HG03442 (cell line): Measurements from ENCODE around the gene ENOX1.

ENCODE experiments used
- ATAC-seq: cut with Tn5 transposase; IDR thresholded peaks from one replicate; pipeline ENCODE4 v1.9.1; 2021; ENCODE audit warnings: mild to moderate bottlenecking, moderate library complexity; ENCODE audit not compliant: unreplicated experiment

Gene ENOX1

DNA sequence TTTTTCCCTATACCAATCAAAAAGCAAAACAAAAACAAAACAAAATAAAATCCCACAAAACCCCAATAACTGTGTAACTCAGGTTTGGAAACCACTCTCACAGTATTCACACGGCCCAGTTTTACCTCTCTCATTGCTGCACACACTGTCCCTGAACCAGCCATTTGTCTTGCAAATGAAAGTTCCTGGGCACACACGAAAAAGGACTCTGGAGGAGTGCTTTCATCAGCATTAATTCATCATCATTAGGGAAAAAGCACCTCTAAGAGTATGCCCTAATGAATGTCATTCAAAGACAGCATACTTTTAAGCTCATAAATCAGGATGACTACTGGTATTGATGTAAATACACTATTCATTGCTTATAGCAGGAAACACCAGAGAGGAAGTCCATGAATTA, 457.1 kb downstream of the ENOX1 start:
- ATAC-seq = no peak

DNA sequence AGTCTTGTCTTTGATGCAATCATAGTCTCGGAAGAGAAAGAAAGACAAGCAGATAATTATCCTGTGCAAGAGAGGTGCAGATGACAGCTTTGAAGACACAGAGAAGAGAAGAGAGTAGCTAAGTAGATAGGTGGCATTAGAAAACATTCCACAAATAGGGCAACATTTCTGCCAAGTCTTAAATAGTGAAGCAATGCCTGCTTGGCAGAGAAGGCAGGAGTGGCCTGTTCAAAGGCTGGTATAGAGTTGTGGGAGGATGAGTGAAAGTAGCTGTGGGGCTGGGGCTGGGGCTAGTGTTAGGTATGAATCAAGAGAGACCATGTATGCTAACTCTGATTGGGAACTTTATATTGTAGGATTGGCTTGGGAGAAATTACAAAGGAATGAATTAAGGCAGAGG, 457.9 kb downstream of the ENOX1 start:
- ATAC-seq = no peak

DNA sequence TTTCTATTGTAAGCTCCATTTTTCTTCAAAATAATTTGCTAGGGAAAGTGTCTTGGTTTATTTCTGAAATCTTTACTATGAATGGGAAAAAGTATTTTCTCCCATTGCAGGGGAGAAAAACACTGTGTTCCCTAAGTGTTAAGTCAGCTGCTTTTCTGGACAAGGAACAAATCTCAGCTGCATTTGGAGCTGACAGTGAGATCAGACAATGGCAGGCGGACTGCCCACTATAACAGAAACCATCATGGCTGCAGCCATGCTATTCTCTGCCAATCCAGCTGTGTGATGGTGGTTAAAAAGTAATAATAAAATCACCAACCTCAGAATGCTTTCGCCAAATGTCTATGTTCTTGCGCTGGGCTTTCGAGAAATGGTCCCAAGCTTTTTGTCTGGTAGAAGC, 460.7 kb downstream of the ENOX1 start:
- no peak for ATAC-seq

DNA sequence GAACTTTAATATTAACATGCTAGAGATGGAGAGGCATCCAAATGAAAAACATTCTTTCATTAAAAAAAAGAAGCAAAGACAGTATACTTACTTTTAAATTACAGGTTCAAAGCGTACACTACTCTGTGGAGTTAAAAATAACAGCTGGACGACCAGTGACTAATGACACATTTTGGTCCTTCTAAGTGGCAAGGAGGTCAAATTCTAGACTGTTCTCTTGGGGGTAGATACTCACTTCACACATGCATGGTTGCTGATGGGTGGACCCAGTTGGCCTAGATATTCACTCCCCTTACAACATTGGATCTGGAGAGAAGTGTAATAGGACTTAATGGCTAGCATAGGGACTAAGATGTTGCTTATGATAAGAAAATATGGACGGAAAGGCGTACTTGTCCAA, 461.1 kb downstream of the ENOX1 start:
- ATAC-seq = no peak

DNA sequence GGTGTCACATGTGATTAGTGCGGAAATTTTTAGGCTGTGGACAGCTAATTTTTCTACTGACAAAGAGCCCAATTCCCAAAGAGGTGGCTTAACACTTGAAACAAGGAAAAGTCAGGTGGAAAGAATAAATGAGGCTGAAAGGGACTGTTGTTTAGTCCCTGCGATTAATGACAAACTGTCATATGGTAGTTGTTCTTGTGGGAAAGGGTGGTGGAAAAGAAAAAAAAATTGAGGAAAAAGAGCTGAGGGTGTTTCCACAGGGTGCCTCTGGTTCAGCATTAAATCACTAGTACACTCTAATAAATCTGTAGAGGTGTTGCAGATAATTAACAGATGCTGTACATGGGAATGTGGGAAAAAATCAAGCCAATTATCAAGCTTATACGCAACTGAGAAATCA, 462.6 kb downstream of the ENOX1 start:
- ATAC-seq = no peak

DNA sequence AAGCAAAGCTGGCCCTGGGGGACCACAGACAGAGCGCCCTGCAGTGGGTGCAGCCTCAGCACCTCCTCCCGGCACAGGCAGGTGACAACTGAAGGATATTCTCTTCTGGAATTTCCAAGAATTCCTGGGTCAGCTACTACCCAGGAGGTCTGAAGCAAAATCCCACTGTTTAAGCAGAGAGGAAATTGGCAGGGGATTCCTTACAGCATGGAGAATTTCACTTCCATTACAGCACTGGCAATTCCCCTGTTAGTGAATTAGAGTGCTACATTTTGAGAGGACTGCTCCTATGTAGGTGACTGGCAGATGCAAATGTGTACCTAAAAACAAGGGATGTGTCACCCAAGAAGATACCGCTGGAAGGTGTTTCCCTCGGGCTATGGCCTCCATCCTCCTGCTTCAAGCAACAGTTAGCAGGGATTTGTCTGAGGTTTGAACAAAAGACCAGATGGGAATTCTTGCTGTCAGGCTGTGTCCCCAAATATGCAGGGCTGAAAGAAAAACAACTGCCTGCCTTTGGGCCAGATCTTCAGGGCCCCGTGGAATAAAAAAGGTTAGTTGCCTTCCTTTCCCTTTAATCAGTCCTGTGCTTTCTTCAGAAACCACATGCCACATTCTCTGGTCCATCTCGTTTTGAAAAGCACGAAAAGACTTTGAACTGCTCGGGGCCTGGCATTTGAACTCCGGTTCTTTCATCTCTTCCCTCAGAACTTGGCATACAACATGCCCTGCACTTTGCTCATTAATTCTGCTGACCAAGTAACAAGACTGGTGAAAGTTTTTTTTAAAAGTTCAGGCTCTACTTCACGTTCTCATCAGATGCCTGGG, 466.9 kb downstream of the ENOX1 start:
- ATAC-seq = no peak

DNA sequence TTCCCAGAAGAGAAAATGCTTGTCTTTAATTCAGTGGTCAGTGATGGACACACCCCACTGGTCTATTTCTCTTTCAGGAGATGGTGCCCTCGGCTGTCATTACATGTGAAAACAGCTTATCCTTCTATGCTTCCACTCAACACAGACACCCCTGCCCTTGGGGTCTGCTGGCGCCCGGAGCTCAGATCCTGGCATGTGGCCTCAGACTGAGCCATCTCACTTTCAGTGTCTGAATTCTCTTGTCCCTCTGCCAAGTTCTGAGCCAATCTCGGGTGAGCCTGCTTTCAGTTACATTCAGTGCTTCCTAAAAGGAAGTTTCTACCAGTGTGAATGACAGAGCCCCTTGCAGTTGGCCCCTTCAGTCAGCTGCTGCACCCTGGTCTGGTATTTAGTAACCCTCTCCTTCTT, 469.8 kb downstream of the ENOX1 start:
- no peak for ATAC-seq

DNA sequence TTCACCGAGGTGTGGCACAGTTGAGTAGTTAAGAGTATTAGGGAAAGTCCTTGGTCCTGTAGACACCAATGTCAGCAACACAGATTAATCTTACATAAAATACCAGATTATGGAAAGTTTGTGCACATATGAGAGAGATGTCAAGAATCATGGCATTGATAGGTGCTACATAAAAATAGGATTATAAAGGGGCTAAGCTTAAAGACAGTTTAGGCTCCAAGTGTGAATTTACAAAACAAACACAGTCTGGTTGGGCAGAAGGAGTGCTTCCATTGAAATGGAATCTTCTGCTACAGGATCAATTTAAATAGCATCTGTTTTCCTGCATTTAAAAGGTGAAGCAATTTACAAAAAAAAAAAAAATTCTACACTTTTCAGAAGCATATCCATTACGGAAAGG, 470.5 kb downstream of the ENOX1 start:
- ATAC-seq = no peak

DNA sequence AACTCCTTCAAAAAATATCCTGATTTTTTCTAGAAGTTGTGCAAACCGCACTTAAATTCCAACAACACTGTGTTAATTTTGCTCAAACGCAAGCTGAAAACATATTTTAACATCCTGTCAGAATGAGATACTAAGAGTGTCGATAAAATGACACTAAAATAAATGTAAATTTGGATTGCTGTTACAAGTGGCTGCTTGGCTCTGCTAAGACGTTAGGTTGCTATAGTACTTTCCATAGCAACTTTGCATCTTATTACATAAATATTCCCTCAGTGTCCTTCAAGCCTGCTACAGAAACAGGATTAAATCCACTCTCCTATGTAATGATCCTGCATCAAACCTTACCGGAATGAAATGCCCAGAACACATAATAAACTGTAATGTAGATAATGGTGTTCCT, 471.2 kb downstream of the ENOX1 start:
- ATAC-seq = no peak

DNA sequence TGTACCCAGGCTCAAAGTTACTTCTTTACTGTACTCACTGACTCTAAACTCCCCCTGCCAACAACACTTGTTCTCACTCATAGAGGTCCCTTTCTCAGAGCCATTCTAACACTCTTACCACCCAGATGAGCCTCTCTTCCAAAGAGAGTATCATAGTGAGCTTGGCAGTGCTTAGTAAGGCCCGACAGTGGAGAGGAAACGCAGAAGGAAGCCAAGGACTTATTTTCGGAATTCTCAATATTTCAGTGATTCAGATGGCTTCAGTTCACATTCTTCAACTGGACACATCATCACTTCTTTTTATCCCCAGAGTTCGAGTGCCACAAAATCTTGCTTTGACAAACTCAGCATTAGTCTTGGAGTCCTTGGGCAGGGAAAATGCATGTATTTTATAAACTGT, 477.5 kb downstream of the ENOX1 start:
- ATAC-seq = no peak

DNA sequence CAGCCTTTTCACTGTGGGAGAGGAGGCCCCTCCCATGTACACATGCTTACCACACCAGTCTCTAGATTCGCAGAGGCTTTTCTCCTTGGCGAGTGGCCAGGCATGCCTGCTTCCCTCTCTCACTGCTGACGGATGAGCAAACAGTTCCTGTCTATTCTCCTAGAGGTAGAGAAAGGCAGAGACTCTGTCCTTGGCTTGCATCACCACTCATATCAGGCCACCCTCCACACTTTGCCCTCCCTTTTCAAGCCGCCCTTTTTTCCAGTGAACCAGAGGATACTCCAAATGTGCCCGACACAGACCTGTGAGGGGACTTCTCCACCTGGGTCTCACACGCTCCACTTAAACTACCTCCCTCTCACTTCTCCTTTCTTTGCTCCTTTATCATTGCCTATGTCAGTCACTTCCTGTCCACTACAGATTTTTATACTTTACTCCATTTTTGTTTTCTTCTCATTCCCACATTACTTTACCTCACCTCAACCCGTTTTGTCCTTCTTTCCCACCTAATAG, 478.8 kb downstream of the ENOX1 start:
- peak; percentile 85 for ATAC-seq

DNA sequence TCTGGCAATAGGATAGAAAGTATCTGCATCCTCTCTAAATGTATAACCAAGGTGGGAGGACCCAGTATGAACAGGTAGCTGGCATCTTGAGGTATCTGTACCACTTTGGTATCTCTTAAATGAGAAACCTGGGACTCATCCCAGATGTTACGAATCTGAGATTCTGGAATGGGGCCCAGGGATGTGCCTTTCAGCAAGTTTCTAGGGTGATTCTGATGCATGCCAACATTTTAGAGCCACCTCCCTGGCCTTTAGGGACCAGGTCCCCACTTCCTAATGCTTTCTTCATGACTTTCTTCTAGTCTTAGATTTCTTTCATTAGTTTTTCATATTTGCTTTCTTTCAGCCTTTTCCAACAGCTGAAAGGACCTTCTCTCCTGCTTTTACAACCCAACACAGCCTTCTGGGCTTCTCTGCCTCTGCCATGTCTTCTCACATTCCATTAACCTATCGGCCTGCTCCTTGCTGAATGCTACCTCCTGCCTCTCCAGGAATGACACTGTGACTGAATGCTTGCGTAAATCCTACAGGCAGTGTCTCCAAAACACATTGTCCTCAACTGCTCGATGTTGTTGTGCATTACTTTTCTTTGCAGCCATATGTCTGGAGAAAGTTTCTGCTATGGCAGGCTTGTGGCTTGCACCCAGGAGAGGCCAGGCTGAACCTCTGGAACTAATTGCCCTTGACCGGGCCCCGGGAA, 479.4 kb downstream of the ENOX1 start:
- ATAC-seq = no peak

DNA sequence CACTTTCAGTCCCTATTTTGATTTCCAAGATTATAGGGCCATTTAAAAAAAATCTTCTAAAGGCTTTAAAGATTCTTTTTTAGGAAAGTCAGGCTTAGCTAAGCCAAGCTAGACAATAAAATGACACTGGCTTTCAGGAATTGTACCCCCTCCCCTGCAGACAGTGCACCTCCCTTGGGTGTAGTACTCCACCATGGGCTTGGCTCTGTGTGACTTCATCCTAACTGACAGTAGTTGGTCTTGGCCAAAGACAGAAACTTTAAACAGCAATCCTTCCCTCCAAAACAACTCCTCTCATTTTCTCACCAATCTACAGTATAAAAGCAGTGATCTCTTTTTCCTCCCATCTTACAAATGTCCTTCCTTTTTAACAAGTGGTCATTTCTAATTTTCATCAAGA, 480.4 kb downstream of the ENOX1 start:
- no peak for ATAC-seq

DNA sequence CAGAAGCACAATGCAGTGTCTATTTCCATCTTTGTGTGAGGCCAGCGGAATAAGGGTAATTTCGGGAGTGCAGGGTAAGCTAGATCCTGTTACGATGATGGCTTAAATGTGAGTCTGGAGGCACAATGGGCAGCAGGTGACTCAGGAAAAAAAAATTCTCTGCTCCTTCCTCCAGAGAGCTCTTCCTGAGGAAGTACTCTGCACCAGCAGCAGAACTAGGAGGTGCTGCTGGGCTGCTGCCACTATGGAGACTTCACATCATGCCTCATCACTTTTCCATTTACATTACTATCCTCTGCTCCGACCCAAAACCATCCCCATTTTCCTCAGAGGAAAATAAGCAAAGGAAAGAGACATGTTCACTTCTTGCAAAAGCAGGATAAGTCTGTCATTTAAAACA, 481.4 kb downstream of the ENOX1 start:
- no peak for ATAC-seq

DNA sequence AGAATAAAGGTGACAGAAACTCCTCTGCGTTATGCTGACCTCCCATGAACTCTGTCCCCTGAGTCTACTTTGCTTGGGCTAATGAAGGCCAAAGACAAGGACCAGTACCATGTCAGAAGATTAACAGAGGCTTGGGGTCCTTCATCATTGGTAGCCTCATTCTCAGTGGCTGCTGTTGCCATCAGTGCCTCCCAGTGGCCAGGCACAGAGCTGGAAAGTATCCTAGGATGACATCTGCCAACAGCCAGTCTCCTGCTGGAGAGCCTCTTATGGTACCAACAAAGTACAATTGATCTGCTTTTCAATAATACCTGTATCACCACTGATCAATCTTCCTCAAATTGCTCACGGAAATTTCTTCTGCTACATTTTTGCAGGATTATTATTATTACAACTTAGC, 481.8 kb downstream of the ENOX1 start:
- ATAC-seq = no peak

DNA sequence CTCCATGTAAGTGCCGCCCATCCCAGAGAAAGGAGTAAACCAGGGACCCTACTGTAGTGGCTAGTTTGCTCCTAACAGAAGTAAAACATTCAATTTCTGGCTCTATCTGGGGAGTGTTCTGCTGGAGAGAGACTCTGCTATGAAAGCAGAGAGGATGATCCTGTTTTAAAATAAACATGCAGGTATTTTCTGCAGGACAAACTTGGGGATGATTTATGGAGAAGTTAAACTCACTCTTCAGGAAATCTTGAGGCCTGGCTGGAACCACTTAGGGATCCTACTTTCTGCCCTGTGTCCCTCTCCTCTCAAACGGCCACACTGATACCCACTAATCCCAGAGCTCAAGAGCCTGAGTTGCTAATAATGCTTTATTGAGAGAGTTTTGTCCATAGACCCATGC, 482.3 kb downstream of the ENOX1 start:
- ATAC-seq = no peak

DNA sequence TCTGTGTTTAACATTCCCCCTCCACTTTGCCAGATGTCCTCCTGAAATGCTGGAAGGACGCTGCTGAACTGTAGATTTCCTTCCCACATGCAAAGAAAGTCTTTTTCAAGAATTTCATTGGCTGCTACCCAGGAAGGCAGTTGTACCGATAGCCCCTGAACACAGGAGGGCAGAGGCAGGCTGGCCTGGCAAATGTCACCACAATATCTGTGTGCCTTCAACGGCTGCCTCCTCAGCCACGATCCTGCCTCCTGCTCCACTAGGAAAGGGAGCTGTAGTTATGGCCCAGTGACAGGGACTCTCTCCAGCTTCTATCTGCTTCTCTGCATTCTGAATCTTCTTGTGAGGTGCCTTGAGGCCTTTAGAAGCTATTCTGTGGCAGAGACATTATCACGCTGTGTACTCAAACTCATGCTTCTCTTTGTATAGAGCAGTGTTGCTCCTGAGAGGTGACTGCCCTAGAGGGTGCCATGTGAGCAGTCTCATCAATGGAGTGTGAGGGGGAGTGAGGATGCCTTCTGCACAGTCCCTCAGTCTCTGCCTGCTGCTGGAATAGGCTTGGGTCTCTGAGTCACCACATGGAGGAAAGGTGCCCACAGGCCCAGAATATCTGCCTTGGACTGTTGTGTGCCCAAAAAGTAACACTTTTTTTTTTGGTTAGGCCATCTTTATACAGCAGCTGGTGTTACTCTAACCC, 483.6 kb downstream of the ENOX1 start:
- no peak for ATAC-seq

DNA sequence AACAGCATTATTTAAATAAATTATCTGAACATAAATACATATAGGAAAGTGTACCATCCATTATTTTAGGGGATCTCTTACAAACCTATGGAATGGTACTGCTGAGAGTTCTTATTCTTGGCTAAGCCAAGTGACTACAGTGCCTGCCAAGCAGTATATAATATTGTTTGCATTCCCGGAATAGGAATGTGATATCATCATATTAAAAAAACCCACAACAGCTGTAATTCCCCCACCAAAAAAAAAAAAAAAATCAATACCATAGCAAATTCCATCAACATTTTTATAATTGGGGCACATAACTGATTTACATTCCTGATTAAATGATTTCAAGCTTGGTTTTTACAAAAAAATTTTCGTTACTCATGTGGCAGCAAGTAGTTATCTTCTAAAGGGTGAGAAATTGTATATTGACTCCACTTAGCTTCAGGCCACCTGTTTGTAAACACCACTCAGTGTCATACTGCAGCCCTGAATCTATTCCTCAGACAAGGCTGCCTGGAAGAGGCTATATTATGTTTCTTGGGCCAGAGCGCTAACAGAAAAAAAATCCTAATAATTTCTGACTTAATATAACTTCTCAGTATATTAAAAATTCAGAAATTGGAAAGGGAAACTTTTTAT, 485.3 kb downstream of the ENOX1 start:
- no peak for ATAC-seq

DNA sequence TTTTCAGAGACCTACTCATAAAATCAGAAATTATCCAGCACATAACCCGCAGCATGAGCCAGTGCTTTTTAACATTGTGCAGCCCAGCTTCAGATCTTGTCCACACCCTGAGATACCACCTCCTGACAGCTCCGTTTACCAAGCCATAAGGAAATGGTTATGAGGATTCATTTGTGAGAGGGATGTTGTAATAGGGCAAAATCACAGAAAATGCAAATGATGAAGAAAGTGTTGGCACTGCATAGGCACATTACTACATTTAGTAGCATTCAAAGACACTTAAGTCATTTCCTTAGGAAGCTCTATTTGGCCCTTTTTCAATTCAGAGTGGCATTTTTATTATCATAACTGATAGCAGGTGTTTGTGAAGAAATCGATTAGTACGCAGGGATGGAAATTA, 485.9 kb downstream of the ENOX1 start:
- ATAC-seq = no peak

DNA sequence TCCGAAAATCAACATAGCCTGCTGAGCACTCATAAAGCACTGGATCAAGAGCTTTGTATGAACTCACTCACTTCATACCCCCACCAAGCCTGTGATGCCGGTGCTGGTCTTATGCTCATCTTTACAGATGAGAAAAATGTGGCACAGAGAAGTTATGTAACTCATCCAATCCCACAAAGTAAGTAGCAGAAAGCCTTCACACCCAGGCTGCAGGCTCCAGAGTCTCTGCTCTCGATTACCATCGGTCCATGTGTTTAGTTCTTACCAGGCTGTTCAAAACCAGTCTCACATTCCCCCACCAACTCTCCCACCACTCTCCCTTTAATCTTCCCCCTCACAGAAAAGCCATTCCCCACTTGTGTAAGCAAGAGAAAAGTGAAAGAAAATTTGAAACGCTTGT, 487.4 kb downstream of the ENOX1 start:
- ATAC-seq = no peak

DNA sequence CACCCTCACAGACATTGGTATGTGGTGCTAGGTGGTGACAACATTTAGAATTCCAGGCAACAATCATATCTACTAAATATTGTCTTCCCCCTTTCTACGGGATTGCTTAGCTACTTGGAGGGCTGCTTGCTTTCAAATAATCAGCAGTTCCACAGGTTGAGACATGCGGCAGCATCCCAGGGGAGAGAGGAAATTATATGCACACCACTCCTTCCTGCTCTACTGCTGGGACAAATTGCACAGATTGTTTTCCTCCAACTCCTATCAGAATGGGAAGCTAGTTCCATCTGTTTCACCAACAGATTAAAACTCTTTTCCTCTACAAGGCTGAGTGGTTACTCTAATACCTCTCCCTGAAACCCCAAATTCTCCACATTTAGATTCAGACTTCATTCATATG, 488.0 kb downstream of the ENOX1 start:
- ATAC-seq = no peak
